ENCODE results near the gene PROS1. TPM values are rescaled to one million over a fixed set of nuclear protein-coding genes. Genes with fewer than 3 reads are reported as not detected.

Gene PROS1
- polyA plus RNA-seq, 1 of the 3 experiments (the other 2 are of a cell fraction) = 9.1 TPM

DNA sequence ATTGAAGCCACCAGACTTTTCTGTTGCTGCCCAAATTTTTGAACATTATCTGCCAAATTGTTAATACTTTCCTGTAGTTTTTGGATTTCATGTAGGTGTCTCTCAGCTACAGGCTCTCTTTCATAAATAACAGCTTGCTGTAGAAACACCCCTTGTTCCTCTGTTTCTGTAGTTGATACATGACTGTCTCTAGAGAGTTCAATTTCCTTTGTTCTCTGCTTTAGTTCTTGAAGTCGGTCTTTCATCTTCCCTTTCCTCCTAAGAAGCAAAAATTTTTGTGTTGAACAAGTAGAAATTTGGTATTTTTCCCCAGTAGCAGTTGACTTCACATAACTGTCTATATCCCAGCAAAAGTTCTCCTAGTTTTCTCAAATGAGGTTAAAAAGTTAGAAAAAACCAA, 41.3 kb upstream of the PROS1 start (continued):
- TF ChIP-seq, protein P1, sequence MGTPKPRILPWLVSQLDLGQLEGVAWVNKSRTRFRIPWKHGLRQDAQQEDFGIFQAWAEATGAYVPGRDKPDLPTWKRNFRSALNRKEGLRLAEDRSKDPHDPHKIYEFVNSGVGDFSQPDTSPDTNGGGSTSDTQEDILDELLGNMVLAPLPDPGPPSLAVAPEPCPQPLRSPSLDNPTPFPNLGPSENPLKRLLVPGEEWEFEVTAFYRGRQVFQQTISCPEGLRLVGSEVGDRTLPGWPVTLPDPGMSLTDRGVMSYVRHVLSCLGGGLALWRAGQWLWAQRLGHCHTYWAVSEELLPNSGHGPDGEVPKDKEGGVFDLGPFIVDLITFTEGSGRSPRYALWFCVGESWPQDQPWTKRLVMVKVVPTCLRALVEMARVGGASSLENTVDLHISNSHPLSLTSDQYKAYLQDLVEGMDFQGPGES (IDR thresholded peaks at IDR 0.05; ENCODE audit: low read depth, low read length) = no peak

DNA sequence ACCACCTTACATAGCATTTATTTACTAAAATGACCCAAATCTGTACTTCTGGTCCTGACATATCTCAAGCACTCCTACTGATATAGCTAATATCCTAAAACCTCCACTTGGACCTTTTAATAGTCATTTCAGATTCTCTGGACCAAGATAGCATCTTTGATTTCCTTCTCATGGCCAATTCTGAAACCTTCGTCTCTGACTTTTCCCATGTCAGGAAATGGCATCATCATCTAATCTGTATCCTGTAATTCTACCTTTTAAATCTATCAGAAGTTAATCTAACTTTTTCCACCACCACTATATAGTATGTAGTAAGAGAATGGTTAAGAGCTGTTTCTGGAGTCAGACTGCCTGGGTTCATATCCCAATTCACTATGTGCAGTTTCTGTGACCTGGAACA, 38.5 kb upstream of the PROS1 start:
- no peak overlapping the region for H3K4me2 ChIP-seq
- no peaks in the 10 kb centered on the region for H4K20me1 ChIP-seq (ENCODE audit: insufficient read depth)
- H3F3A ChIP-seq (replicated peaks; ENCODE audit: insufficient read depth) = no peaks in the 10 kb centered on the region
- H3K4me1 ChIP-seq (ENCODE audit: control insufficient read depth in 1 of 2, insufficient read depth in 2 of 2, low read depth in 1 of 2, low read length in 1 of 2) = peaks cover 0 to 7% of the 10 kb centered on the region in 2 experiments; a peak in 1 of 4 replicates
- WGBS (ENCODE audit: low lambda C conversion rate) = 79% methylated on average over 1 of the region's 1 CpG
- no peaks in the 10 kb centered on the region for H3K9me3 ChIP-seq
- DNase-seq = no peak
- H3K27ac ChIP-seq (ENCODE audit: low read depth in 2 of 2, low read length in 1 of 2) = no peak overlapping the region
- no peaks in the 10 kb centered on the region for H3K9me2 ChIP-seq
- ChIA-PET POLR2A (no interaction called here), CTCF (interaction anchor here (1.2 to 1.9 kb wide), 2 partner anchors 57 to 58 kb away, joined by 3 to 6 read pairs; no protein-coding TSS in a partner anchor)
- H3K79me2 ChIP-seq (ENCODE audit: insufficient read depth) = no peaks in the 10 kb centered on the region
- TF ChIP-seq GATA2 (CRISPR knock-in tag; IDR thresholded peaks at IDR 0.05) (no peak), JUND (IDR thresholded peaks at IDR 0.05) (no peak), SIN3A (IDR thresholded peaks at IDR 0.05; ENCODE audit: borderline replicate concordance, low read depth, low read length) (no peak), FOXJ3 (CRISPR knock-in tag; IDR thresholded peaks at IDR 0.05) (no peak), CHD2 (IDR thresholded peaks at IDR 0.05; ENCODE audit: low read length, partially characterized antibody) (no peak), RCOR1 (IDR thresholded peaks at IDR 0.05; ENCODE audit: low read length) (no peak), TEAD4 (IDR thresholded peaks at IDR 0.05; ENCODE audit: borderline replicate concordance, insufficient read depth) (no peak), RFX5 (IDR thresholded peaks at IDR 0.05; ENCODE audit: low read length) (no peak), ELF1 (IDR thresholded peaks at IDR 0.05) (no peak), MXI1 (IDR thresholded peaks at IDR 0.05; ENCODE audit: low read depth, low read length) (no peak)
- TF ChIP-seq, protein P2, sequence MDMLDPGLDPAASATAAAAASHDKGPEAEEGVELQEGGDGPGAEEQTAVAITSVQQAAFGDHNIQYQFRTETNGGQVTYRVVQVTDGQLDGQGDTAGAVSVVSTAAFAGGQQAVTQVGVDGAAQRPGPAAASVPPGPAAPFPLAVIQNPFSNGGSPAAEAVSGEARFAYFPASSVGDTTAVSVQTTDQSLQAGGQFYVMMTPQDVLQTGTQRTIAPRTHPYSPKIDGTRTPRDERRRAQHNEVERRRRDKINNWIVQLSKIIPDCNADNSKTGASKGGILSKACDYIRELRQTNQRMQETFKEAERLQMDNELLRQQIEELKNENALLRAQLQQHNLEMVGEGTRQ (IDR thresholded peaks at IDR 0.05; ENCODE audit: borderline replicate concordance, low read depth, low read length) = no peak
- TF ChIP-seq, protein P3, sequence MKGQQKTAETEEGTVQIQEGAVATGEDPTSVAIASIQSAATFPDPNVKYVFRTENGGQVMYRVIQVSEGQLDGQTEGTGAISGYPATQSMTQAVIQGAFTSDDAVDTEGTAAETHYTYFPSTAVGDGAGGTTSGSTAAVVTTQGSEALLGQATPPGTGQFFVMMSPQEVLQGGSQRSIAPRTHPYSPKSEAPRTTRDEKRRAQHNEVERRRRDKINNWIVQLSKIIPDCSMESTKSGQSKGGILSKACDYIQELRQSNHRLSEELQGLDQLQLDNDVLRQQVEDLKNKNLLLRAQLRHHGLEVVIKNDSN (IDR thresholded peaks at IDR 0.05; ENCODE audit: borderline replicate concordance, low read depth) = no peak
- H2AFZ ChIP-seq (ENCODE audit: low read depth) = no peak overlapping the region
- H3K4me3 ChIP-seq (ENCODE audit: low read depth in 2 of 2, low read length in 1 of 2) = no peak overlapping the region
- H3K27me3 ChIP-seq (ENCODE audit: insufficient read depth) = no peaks in the 10 kb centered on the region
- H3K36me3 ChIP-seq (replicated peaks in 1 of 2; ENCODE audit: control insufficient read depth in 1 of 2, insufficient read depth in 2 of 2, low read length in 1 of 2) = no peaks in the 10 kb centered on the region
- no peak overlapping the region for H3K9ac ChIP-seq

DNA sequence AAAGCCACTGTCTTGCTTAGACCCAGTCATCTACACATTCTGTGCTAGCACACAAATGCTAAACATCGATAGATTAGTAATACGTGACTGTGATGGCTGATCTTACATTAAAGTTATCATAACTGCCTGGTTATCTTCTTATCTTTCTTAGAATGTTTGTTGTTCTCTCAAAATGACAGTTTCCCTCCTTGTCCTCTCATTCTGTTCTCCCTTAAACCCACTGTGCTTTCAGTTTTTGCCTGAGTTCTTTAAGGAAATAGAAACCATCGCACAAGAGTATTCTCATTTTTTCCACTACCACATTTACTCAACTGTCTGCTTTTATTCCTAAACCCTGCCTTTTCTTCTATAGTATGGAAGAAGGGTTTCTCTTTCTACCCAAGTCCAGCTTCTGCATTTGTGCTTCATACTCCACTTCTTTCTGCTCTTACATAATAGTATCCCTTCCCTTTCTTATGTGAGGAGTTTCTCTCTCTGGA, 37.6 kb upstream of the PROS1 start:
- H3F3A ChIP-seq (replicated peaks; ENCODE audit: insufficient read depth) = no peaks in the 10 kb centered on the region
- H2AFZ ChIP-seq (ENCODE audit: low read depth) = no peak overlapping the region
- H3K27ac ChIP-seq (ENCODE audit: low read depth in 2 of 2, low read length in 1 of 2) = no peak overlapping the region
- H3K4me3 ChIP-seq (ENCODE audit: low read depth in 2 of 2, low read length in 1 of 2) = no peak overlapping the region
- DNase-seq = no peak
- CTCF ChIA-PET = interaction anchor here (1.2 to 2.4 kb wide), 2 partner anchors 26 to 58 kb away, joined by 3 to 8 read pairs; no protein-coding TSS in a partner anchor
- no peaks in the 10 kb centered on the region for H4K20me1 ChIP-seq (ENCODE audit: insufficient read depth)
- POLR2A ChIA-PET = no interaction called here
- no peaks in the 10 kb centered on the region for H3K27me3 ChIP-seq (ENCODE audit: insufficient read depth)
- H3K4me2 ChIP-seq = no peak overlapping the region
- no peaks in the 10 kb centered on the region for H3K9me3 ChIP-seq
- H3K9ac ChIP-seq = no peak overlapping the region
- H3K36me3 ChIP-seq (replicated peaks in 1 of 2; ENCODE audit: control insufficient read depth in 1 of 2, insufficient read depth in 2 of 2, low read length in 1 of 2) = no peaks in the 10 kb centered on the region
- H3K4me1 ChIP-seq (ENCODE audit: control insufficient read depth in 1 of 2, insufficient read depth in 2 of 2, low read depth in 1 of 2, low read length in 1 of 2) = peaks cover 0 to 7% of the 10 kb centered on the region in 2 experiments; a peak in 1 of 4 replicates
- H3K79me2 ChIP-seq (ENCODE audit: insufficient read depth) = no peaks in the 10 kb centered on the region
- 98% methylated on average over 3 of the region's 3 CpGs for WGBS (ENCODE audit: low lambda C conversion rate)
- no peaks in the 10 kb centered on the region for H3K9me2 ChIP-seq
- TF ChIP-seq TCF12 (IDR thresholded peaks at IDR 0.05) = no peak
- no peak for TF ChIP-seq GABPA (IDR thresholded peaks at IDR 0.05; ENCODE audit: low read depth)
- TF ChIP-seq, protein P4, sequence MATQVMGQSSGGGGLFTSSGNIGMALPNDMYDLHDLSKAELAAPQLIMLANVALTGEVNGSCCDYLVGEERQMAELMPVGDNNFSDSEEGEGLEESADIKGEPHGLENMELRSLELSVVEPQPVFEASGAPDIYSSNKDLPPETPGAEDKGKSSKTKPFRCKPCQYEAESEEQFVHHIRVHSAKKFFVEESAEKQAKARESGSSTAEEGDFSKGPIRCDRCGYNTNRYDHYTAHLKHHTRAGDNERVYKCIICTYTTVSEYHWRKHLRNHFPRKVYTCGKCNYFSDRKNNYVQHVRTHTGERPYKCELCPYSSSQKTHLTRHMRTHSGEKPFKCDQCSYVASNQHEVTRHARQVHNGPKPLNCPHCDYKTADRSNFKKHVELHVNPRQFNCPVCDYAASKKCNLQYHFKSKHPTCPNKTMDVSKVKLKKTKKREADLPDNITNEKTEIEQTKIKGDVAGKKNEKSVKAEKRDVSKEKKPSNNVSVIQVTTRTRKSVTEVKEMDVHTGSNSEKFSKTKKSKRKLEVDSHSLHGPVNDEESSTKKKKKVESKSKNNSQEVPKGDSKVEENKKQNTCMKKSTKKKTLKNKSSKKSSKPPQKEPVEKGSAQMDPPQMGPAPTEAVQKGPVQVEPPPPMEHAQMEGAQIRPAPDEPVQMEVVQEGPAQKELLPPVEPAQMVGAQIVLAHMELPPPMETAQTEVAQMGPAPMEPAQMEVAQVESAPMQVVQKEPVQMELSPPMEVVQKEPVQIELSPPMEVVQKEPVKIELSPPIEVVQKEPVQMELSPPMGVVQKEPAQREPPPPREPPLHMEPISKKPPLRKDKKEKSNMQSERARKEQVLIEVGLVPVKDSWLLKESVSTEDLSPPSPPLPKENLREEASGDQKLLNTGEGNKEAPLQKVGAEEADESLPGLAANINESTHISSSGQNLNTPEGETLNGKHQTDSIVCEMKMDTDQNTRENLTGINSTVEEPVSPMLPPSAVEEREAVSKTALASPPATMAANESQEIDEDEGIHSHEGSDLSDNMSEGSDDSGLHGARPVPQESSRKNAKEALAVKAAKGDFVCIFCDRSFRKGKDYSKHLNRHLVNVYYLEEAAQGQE (IDR thresholded peaks at IDR 0.05; ENCODE audit: low read depth, low read length) = no peak
- no peak for TF ChIP-seq YY1 (IDR thresholded peaks at IDR 0.05; ENCODE audit: low read depth)
- TF ChIP-seq SIN3A (IDR thresholded peaks at IDR 0.05; ENCODE audit: borderline replicate concordance, low read depth, low read length) = no peak
- TF ChIP-seq CHD2 (IDR thresholded peaks at IDR 0.05; ENCODE audit: low read length, partially characterized antibody) = no peak
- TF ChIP-seq EP300 (IDR thresholded peaks at IDR 0.05; ENCODE audit: borderline replicate concordance in 1 of 2, low read depth in 1 of 2, low read length in 1 of 2) = no peak
- TF ChIP-seq EZH2phosphoT487 (IDR thresholded peaks at IDR 0.05; ENCODE audit: borderline replicate concordance, low read depth) = no peak
